BJ (cell line): Measurements from ENCODE around the gene MRM2. TPM values are rescaled to one million over a fixed set of nuclear protein-coding genes. Genes with fewer than 3 reads are reported as not detected.

ENCODE experiments used
- CTCF ChIA-PET: fragments of 350-600 bp; formaldehyde crosslinking; extraction: SDS; loops from one replicate; lab custom pipeline; 2021; ENCODE audit warnings: antibody characterized with exemption, inconsistent platforms; lab: Yijun Ruan, JAX
- POLR2A ChIA-PET: fragments of 300-600 bp; sonication (Branson Sonifier 250); formaldehyde crosslinking; extraction: SDS; loops from one replicate; lab custom pipeline; 2021; ENCODE audit warnings: antibody characterized with exemption; lab: Charles Lee
- DNase-seq: peaks from one replicate; pipeline ENCODE4 v3.0.0-alpha.2; 2011; ENCODE audit warnings: low read depth
- H3K27me3 ChIP-seq: 2 replicates; pipeline ENCODE4 v1.6.0; 2011; ENCODE audit warnings: low read length; ENCODE audit not compliant: control insufficient read depth, insufficient read depth
- H3K36me3 ChIP-seq: 2 replicates; pipeline ENCODE4 v1.5.1; 2011; ENCODE audit warnings: low read length; ENCODE audit not compliant: control insufficient read depth, insufficient read depth
- H3K4me3 ChIP-seq: 2 replicates; pipeline ENCODE4 v1.5.1; 2011; ENCODE audit warnings: low read depth, mild to moderate bottlenecking, control low read depth, low read length
- CTCF ChIP-seq: IDR thresholded peaks from 2 replicates; pipeline ENCODE4 v1.5.1; 2011; ENCODE audit warnings: low read depth, mild to moderate bottlenecking, control low read depth, inconsistent platforms, low read length, moderate library complexity; ENCODE audit not compliant: insufficient read depth
- polyA plus RNA-seq: library from polyadenylated mRNA; depleted of rRNA; stranded (reverse); fragments of >200 nt; gene quantifications from 2 replicates; pipeline ENCODE4 v1.2.3, GENCODE V29; 2011

Gene MRM2
- polyA plus RNA-seq, 1 experiment, result 27.3 TPM

- DNase-seq, result no peak
- TF ChIP-seq CTCF, result no peak
- POLR2A ChIA-PET, result no interaction called here
- no peak overlapping the region for H3K4me3 ChIP-seq
- no peaks in the 10 kb centered on the region for H3K27me3 ChIP-seq
- peaks cover 27% of the 10 kb centered on the region for H3K36me3 ChIP-seq
- CTCF ChIA-PET, result no interaction called here
Measured at GRCh38 chr7:2224934-2225333, 17.1 kb downstream of the MRM2 start.

GRCh38 chr7:2224491-2224928, 17.5 kb downstream of the MRM2 start:
- TF ChIP-seq CTCF, result no peak
- ChIA-PET POLR2A (no interaction called here), CTCF (no interaction called here)

GRCh38 chr7:2223321-2223720, 18.7 kb downstream of the MRM2 start:
- no peaks in the 10 kb centered on the region for H3K27me3 ChIP-seq
- DNase-seq, result no peak
- CTCF ChIA-PET, result interaction anchor here (1.0 kb wide), 1 partner anchor 125 kb away, joined by 3 read pairs; no protein-coding TSS in a partner anchor
- TF ChIP-seq CTCF, result no peak
- POLR2A ChIA-PET, result no interaction called here
- H3K36me3 ChIP-seq, result peaks cover 28% of the 10 kb centered on the region
- H3K4me3 ChIP-seq, result no peak overlapping the region

More at GRCh38 chr7:2224491-2224928, 17.5 kb downstream of the MRM2 start:
- Histone ChIP-seq H3K4me3 (no peak overlapping the region), H3K27me3 (no peaks in the 10 kb centered on the region), H3K36me3 (peaks cover 27% of the 10 kb centered on the region)
- no peak for DNase-seq

- H3K27me3 ChIP-seq, result no peaks in the 10 kb centered on the region
- no peak overlapping the region for H3K4me3 ChIP-seq
- TF ChIP-seq CTCF, result no peak
- no peak for DNase-seq
- peaks cover 31% of the 10 kb centered on the region for H3K36me3 ChIP-seq
- CTCF ChIA-PET, result interaction anchor here (0.6 kb wide), 1 partner anchor 152 kb away, joined by 3 read pairs; no protein-coding TSS in a partner anchor
- POLR2A ChIA-PET, result no interaction called here
Measured at GRCh38 chr7:2222516-2222915, 19.5 kb downstream of the MRM2 start.

GRCh38 chr7:2220954-2221353, 21.1 kb downstream of the MRM2 start:
- no peaks in the 10 kb centered on the region for H3K27me3 ChIP-seq
- TF ChIP-seq CTCF, result no peak
- ChIA-PET CTCF (no interaction called here), POLR2A (no interaction called here)
- no peak for DNase-seq
- peaks cover 39% of the 10 kb centered on the region for H3K36me3 ChIP-seq
- H3K4me3 ChIP-seq, result no peak overlapping the region
